LNCaP clone FGC (cell line): Measurements from ENCODE around the gene ADAM33.

Source experiments
- DNase-seq: peaks from one replicate; pipeline ENCODE4 v3.0.0-alpha.2; 2011; ENCODE audit warnings: low read depth
- H3K4me3 ChIP-seq: 2 replicates; pipeline ENCODE4 v1.5.1; 2011; ENCODE audit warnings: mild to moderate bottlenecking, low read depth, low read length, control low read depth
- CTCF ChIP-seq: IDR thresholded peaks from 2 replicates; pipeline ENCODE4 v1.5.1; 2012; ENCODE audit warnings: mild to moderate bottlenecking; ENCODE audit not compliant: control insufficient read depth, insufficient read depth; ENCODE audit errors: extremely low read depth

The ADAM33 gene

GRCh38 chr20:3652676-3653596, 28.9 kb downstream of the ADAM33 start:
- H3K4me3 ChIP-seq = no peak overlapping the region
- DNase-seq = no peak
- no peak for TF ChIP-seq CTCF

GRCh38 chr20:3652221-3652620, 29.6 kb downstream of the ADAM33 start:
- no peak for TF ChIP-seq CTCF
- no peak for DNase-seq
- H3K4me3 ChIP-seq = no peak overlapping the region

GRCh38 chr20:3651204-3651962, 30.4 kb downstream of the ADAM33 start:
- no peak overlapping the region for H3K4me3 ChIP-seq
- DNase-seq = no peak
- TF ChIP-seq CTCF = no peak

GRCh38 chr20:3648951-3649350, 32.9 kb downstream of the ADAM33 start:
- no peak for DNase-seq
- TF ChIP-seq CTCF = no peak
- no peak overlapping the region for H3K4me3 ChIP-seq

- no peak for TF ChIP-seq CTCF
- no peak overlapping the region for H3K4me3 ChIP-seq
- DNase-seq = no peak
Observed at GRCh38 chr20:3647473-3647872, 34.3 kb downstream of the ADAM33 start.

- no peak overlapping the region for H3K4me3 ChIP-seq
- DNase-seq = no peak
- no peak for TF ChIP-seq CTCF
Observed at GRCh38 chr20:3646651-3647050, 35.2 kb downstream of the ADAM33 start.
